Endothelial cell of umbilical vein (primary cell): ENCODE data around the gene EIF4A2. TPM values are rescaled to one million over a fixed set of nuclear protein-coding genes. Genes with fewer than 3 reads are reported as not detected.

ENCODE experiments used
- BruUV-seq: library from RNA; stranded (reverse); fragments of 400-500 nt; replicated peaks from 2 replicates; lab custom pipeline; 2021; lab: Mats Ljungman, UMichigan
- CTCF ChIA-PET: fragments of 300-600, 350-600 bp; sonication (Branson Sonifier 250); formaldehyde crosslinking; loops from one replicate; lab custom pipeline; 2021; ENCODE audit warnings: antibody characterized with exemption, inconsistent platforms; lab: Charles Lee
- POLR2A ChIA-PET: fragments of 300-600, 350-600 bp; sonication (Branson Sonifier 250); formaldehyde crosslinking; loops from one replicate; lab custom pipeline; 2021; ENCODE audit warnings: antibody characterized with exemption, inconsistent platforms; lab: Charles Lee
- DNase-seq: peaks from one replicate; pipeline ENCODE4 v3.0.0-alpha.2; 2011; ENCODE audit warnings: low read depth, low spot score
- FAIRE-seq: peaks from 2 replicates; lab custom pipeline; 2011; peaks lifted over from hg19 to GRCh38; lab: Jason Lieb, UNC
- H2AFZ ChIP-seq: 2 replicates; pipeline ENCODE4 v1.6.0; 2012; ENCODE audit warnings: low read depth, low read length, control low read depth, inconsistent platforms
- H3K27ac ChIP-seq: 2 replicates; pipeline ENCODE4 v1.5.1; 2011; ENCODE audit warnings: low read depth, mild to moderate bottlenecking, control low read depth, low read length, moderate library complexity; ENCODE audit not compliant: insufficient read depth
- H3K27me3 ChIP-seq, 2 experiments: 2 replicates each; pipeline versions ENCODE4 v1.6.0 to v1.6.1; 2011; ENCODE audit warnings: low read length in 2 of 2, mixed read lengths in 1 of 2; ENCODE audit not compliant: control insufficient read depth in 2 of 2, insufficient read depth in 2 of 2
- H3K36me3 ChIP-seq, 2 experiments: 2 replicates in 1 of 2; 3 replicates in 1 of 2; pipeline ENCODE4 v1.5.1; 2011; ENCODE audit warnings: low read length in 2 of 2, mild to moderate bottlenecking in 1 of 2, moderate library complexity in 1 of 2; ENCODE audit not compliant: control insufficient read depth in 2 of 2, insufficient read depth in 2 of 2; ENCODE audit errors: extremely low read depth in 1 of 2
- H3K4me1 ChIP-seq: 3 replicates; pipeline ENCODE4 v1.5.1; 2011; ENCODE audit warnings: mild to moderate bottlenecking, low read length; ENCODE audit not compliant: control insufficient read depth, insufficient read depth; ENCODE audit errors: extremely low read depth
- H3K4me2 ChIP-seq: 2 replicates; pipeline ENCODE4 v1.6.1; 2011; ENCODE audit warnings: low read length, control low read depth, mixed read lengths; ENCODE audit not compliant: insufficient read depth
- H3K4me3 ChIP-seq, 3 experiments: fragments of 200-600 bp in 1 of 3; sonication (generic), shearing (Covaris generic) in 1 of 3; replicated peaks in 1 of 3; 2 replicates each; pipeline ENCODE4 v1.5.1; 2011 to 2016; ENCODE audit warnings: control low read depth in 3 of 3, low read length in 3 of 3, mild to moderate bottlenecking in 2 of 3, inconsistent platforms in 1 of 3, low read depth in 1 of 3, moderate library complexity in 1 of 3; ENCODE audit not compliant: insufficient read depth in 1 of 3
- H3K79me2 ChIP-seq: 2 replicates; pipeline ENCODE4 v1.6.0; 2012; ENCODE audit warnings: low read length, inconsistent platforms; ENCODE audit not compliant: control insufficient read depth, insufficient read depth
- H3K9ac ChIP-seq: replicated peaks from 2 replicates; pipeline ENCODE3; 2011; ENCODE audit warnings: low read length, control low read depth; ENCODE audit not compliant: insufficient read depth; ENCODE audit errors: extremely low read depth
- H3K9me1 ChIP-seq: replicated peaks from 3 replicates; pipeline ENCODE4 v1.6.0; 2011; ENCODE audit warnings: mild to moderate bottlenecking, low read length; ENCODE audit not compliant: control insufficient read depth, insufficient read depth; ENCODE audit errors: extremely low read depth
- H3K9me3 ChIP-seq: replicated peaks from 2 replicates; pipeline ENCODE4 v1.5.1; 2012; ENCODE audit warnings: low read length, inconsistent platforms; ENCODE audit not compliant: control insufficient read depth, insufficient read depth
- H4K20me1 ChIP-seq: replicated peaks from 2 replicates; pipeline ENCODE3; 2011; ENCODE audit warnings: mild to moderate bottlenecking, low read length; ENCODE audit not compliant: control insufficient read depth, insufficient read depth; ENCODE audit errors: extremely low read depth
- CTCF ChIP-seq, 2 donors: IDR thresholded peaks; 1 replicate in 1 of 2; 2 replicates in 1 of 2; pipeline ENCODE4 v1.5.1; 2011; ENCODE audit warnings: low read length in 2 of 2, mild to moderate bottlenecking in 2 of 2, moderate library complexity in 2 of 2, control low read depth in 1 of 2, inconsistent platforms in 1 of 2, low read depth in 1 of 2; ENCODE audit not compliant: insufficient read depth in 1 of 2; ENCODE audit errors: extremely low read depth in 1 of 2
- EZH2 ChIP-seq: IDR thresholded peaks from 2 replicates; pipeline ENCODE4 v1.6.1; 2012; ENCODE audit warnings: borderline replicate concordance, low read depth, mild to moderate bottlenecking, moderate library complexity, low read length, inconsistent platforms; ENCODE audit not compliant: severe bottlenecking
- FOS ChIP-seq: IDR thresholded peaks from 2 replicates; pipeline ENCODE4 v1.6.1; 2011; ENCODE audit warnings: mild to moderate bottlenecking, low read length, moderate library complexity, borderline replicate concordance; ENCODE audit not compliant: insufficient read depth
- JUN ChIP-seq: IDR thresholded peaks from 2 replicates; pipeline ENCODE4 v1.6.1; 2011; ENCODE audit warnings: borderline replicate concordance, low read depth; ENCODE audit not compliant: insufficient read length, insufficient read depth
- MYC ChIP-seq: IDR thresholded peaks from one replicate; pipeline ENCODE4 v1.6.1; 2011; ENCODE audit warnings: mild to moderate bottlenecking, low read depth, low read length
- POLR2A ChIP-seq: IDR thresholded peaks from 2 replicates; pipeline ENCODE4 v1.6.1; 2012; ENCODE audit warnings: low read depth, mild to moderate bottlenecking, control low read depth, low read length
- POLR2AphosphoS5 ChIP-seq: IDR thresholded peaks from 2 replicates; pipeline ENCODE4 v1.6.1; 2012; ENCODE audit warnings: low read depth, mild to moderate bottlenecking, control low read depth, low read length, moderate library complexity; ENCODE audit not compliant: insufficient read depth
- dilution Hi-C: fragments of 300-500 bp; cut with MboI; formaldehyde crosslinking; loops from one replicate; pipeline ENCODE4 v1.15.0; 2019; ENCODE audit warnings: low sequenced_read_pairs; ENCODE audit not compliant: extremely low pct_ligation_motif_present
- intact Hi-C: fragments of 100-400 bp; cut with micrococcal nuclease; formaldehyde crosslinking; loops from one replicate; pipeline ENCODE4 v1.10.0; 2022
- polyA plus RNA-seq, 4 experiments: library from polyadenylated mRNA; depleted of rRNA in 3 of 4; stranded (reverse) in 3 of 4; unstranded in 1 of 4; fragments of >200 nt; gene quantifications; 2 replicates each; pipeline versions ENCODE4 v1.2.1 to v1.2.3, GENCODE V29; 2011 to 2012; ENCODE audit warnings: missing spikeins in 1 of 4
- total RNA-seq: library from RNA; stranded (reverse); gene quantifications from 2 replicates; pipeline ENCODE4 v1.2.3, GENCODE V29; 2021
- TF ChIP-seq, protein P1 (sequence below): IDR thresholded peaks from 2 replicates; pipeline ENCODE4 v1.6.1; 2011; ENCODE audit not compliant: insufficient read depth, insufficient read length

Gene EIF4A2
- total and polyA plus RNA-seq, 2 donors (not counting 3 experiments of a cell fraction or from before 2014, with no cell fraction given), result 282 to 401 TPM

DNA sequence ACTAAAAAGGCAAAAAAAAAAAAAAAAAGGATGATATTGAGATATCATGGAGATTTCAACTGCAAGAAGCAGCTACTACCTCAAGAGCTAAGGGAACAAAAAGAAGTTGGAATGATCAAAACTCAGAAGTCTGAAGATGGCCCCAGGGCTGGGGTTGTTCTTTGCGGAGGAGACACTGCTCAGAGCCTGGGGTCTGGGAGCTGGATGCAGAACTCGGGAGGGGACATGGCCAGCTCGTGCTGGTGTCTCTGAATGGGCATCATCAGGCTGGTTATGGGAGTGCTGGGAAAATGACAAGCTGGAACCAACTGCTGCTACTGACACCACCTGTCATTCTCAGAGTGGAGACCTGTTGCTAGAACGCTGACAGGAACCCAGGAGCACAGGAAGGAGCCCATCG, 45.0 kb downstream of the EIF4A2 start:
- no peaks in the 10 kb centered on the region for H3K9me1 ChIP-seq
- TF ChIP-seq POLR2AphosphoS5 (no peak), MYC (no peak), FOS (no peak), JUN (no peak), CTCF (IDR thresholded peaks at IDR 0.05; ENCODE audit: extremely low read depth in 1 of 2, insufficient read depth in 1 of 2, low read depth in 1 of 2, low read length in 2 of 2) (no peak), POLR2A (no peak), EZH2 (no peak)
- TF ChIP-seq, protein P1, sequence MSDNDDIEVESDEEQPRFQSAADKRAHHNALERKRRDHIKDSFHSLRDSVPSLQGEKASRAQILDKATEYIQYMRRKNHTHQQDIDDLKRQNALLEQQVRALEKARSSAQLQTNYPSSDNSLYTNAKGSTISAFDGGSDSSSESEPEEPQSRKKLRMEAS, result no peak
- FAIRE-seq (no peak), DNase-seq (no peak)
- H3K9ac ChIP-seq, result no peak overlapping the region
- peaks cover 36 to 47% of the 10 kb centered on the region in 2 experiments for H3K27me3 ChIP-seq
- H3K4me1 ChIP-seq, result peaks cover 6% of the 10 kb centered on the region
- no TSS peak for BruUV-seq
- ChIA-PET CTCF (interaction anchor here (0.8 to 1.4 kb wide), 3 partner anchors 103 to 885 kb away, joined by 4 to 11 read pairs (median 5); partner anchors contain the start of gene RPL39L), POLR2A (interaction anchor here (2.1 kb wide), 1 partner anchor 45 kb away, joined by 16 read pairs; the partner anchor contains the start of gene EIF4A2)
- no peaks in the 10 kb centered on the region for H3K79me2 ChIP-seq
- no peak overlapping the region for H3K4me2 ChIP-seq
- no peaks in the 10 kb centered on the region for H3K36me3 ChIP-seq
- dilution Hi-C loops (no loop called here), intact Hi-C loops (no loop called here)
- H3K9me3 ChIP-seq, result no peaks in the 10 kb centered on the region
- H3K4me3 ChIP-seq, result no peak overlapping the region
- no peak overlapping the region for H2AFZ ChIP-seq
- H4K20me1 ChIP-seq, result no peaks in the 10 kb centered on the region
- no peak overlapping the region for H3K27ac ChIP-seq
